ENCODE results near the gene S100A11.

S100A11 gene

GRCh38 chr1:151993084-151993733 lies 43.6 kb downstream of the S100A11 start:
- TF ChIP-seq RAD21 (IDR thresholded peaks at IDR 0.05; ENCODE audit: low read depth) (no peak; the same call in 1 of the 2 replicates), TAF1 (IDR thresholded peaks at IDR 0.05; ENCODE audit: low read depth) (no peak), ZBTB7A (IDR thresholded peaks at IDR 0.05; ENCODE audit: low read depth) (no peak; the same call in none of the 2 replicates), CREB1 (IDR thresholded peaks at IDR 0.05; ENCODE audit: low read depth) (no peak), EP300 (IDR thresholded peaks at IDR 0.05; ENCODE audit: borderline replicate concordance) (no peak), TCF12 (IDR thresholded peaks at IDR 0.05; ENCODE audit: low read depth) (no peak), TEAD4 (IDR thresholded peaks at IDR 0.05) (no peak), CEBPB (IDR thresholded peaks at IDR 0.05) (no peak)

DNA sequence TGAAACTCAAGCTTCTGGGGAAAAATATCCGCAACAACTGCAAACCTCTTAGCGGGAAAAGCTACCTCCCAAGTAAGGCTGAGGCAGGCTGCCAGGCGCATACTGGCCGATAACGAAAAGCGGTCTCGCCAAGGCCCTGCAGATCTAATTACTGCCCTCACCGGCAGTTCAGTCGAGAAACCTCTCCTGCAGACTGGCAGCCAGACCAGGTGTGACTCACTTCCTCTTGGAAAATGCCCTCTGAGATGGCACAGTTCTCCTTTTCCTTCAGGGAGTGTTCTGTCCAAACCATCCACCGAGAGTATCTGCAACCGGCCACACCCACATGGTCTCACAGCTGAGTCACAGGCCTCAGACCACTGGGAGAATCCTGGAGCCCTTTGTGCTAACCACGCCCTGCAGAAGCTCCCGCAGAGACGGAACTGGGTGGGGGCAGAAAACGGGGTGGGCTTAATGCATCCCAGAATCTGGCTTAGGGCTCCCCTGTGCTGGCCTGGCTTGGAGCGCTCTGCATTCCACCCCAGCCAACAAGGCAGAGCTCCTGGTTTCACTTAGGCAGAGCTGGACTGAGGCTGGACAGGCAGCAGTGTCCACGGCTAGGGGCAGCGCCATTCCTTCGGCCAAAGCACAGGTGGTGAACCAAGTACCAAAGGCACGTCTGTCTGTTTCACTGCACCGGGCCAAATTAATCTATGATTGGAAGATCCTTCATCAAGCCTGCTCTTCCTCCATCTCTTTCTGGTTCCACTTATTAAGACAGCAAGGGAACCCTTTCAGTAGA lies 44.3 kb downstream of the S100A11 start:
- TF ChIP-seq ZBTB7A (IDR thresholded peaks at IDR 0.05; ENCODE audit: low read depth): peak; percentile 63; the same call in 1 of the 2 replicates
- TF ChIP-seq NFIC (IDR thresholded peaks at IDR 0.05): peak; percentile 91
- no peak for TF ChIP-seq EGR1 (IDR thresholded peaks at IDR 0.05)
- TF ChIP-seq TAF1 (IDR thresholded peaks at IDR 0.05; ENCODE audit: low read depth): peak; percentile 60; the same call in 1 of the 2 replicates
- peak; percentile 94 for TF ChIP-seq TCF12 (IDR thresholded peaks at IDR 0.05; ENCODE audit: low read depth)
- TF ChIP-seq, protein P1, sequence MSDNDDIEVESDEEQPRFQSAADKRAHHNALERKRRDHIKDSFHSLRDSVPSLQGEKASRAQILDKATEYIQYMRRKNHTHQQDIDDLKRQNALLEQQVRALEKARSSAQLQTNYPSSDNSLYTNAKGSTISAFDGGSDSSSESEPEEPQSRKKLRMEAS (IDR thresholded peaks at IDR 0.05): peak; percentile 64
- no peak for TF ChIP-seq RAD21 (IDR thresholded peaks at IDR 0.05; ENCODE audit: low read depth)
- peak; percentile 82; the same call in 1 of the 2 replicates for TF ChIP-seq FOXM1 (IDR thresholded peaks at IDR 0.05; ENCODE audit: borderline replicate concordance, low read depth)
- TF ChIP-seq USF1 (IDR thresholded peaks at IDR 0.05): peak; percentile 54; the same call in 1 of the 2 replicates
- TF ChIP-seq EP300 (IDR thresholded peaks at IDR 0.05; ENCODE audit: borderline replicate concordance): peak; percentile 93
- TF ChIP-seq, protein P2, sequence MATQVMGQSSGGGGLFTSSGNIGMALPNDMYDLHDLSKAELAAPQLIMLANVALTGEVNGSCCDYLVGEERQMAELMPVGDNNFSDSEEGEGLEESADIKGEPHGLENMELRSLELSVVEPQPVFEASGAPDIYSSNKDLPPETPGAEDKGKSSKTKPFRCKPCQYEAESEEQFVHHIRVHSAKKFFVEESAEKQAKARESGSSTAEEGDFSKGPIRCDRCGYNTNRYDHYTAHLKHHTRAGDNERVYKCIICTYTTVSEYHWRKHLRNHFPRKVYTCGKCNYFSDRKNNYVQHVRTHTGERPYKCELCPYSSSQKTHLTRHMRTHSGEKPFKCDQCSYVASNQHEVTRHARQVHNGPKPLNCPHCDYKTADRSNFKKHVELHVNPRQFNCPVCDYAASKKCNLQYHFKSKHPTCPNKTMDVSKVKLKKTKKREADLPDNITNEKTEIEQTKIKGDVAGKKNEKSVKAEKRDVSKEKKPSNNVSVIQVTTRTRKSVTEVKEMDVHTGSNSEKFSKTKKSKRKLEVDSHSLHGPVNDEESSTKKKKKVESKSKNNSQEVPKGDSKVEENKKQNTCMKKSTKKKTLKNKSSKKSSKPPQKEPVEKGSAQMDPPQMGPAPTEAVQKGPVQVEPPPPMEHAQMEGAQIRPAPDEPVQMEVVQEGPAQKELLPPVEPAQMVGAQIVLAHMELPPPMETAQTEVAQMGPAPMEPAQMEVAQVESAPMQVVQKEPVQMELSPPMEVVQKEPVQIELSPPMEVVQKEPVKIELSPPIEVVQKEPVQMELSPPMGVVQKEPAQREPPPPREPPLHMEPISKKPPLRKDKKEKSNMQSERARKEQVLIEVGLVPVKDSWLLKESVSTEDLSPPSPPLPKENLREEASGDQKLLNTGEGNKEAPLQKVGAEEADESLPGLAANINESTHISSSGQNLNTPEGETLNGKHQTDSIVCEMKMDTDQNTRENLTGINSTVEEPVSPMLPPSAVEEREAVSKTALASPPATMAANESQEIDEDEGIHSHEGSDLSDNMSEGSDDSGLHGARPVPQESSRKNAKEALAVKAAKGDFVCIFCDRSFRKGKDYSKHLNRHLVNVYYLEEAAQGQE (IDR thresholded peaks at IDR 0.05; ENCODE audit: low read depth): no peak
- no peak; the same call in 1 of the 2 replicates for TF ChIP-seq CEBPB (IDR thresholded peaks at IDR 0.05)
- TF ChIP-seq YY1 (IDR thresholded peaks at IDR 0.05; ENCODE audit: low read depth): peak; percentile 51; the same call in 1 of the 2 replicates
- TF ChIP-seq TEAD4 (IDR thresholded peaks at IDR 0.05): peak; percentile 63

DNA sequence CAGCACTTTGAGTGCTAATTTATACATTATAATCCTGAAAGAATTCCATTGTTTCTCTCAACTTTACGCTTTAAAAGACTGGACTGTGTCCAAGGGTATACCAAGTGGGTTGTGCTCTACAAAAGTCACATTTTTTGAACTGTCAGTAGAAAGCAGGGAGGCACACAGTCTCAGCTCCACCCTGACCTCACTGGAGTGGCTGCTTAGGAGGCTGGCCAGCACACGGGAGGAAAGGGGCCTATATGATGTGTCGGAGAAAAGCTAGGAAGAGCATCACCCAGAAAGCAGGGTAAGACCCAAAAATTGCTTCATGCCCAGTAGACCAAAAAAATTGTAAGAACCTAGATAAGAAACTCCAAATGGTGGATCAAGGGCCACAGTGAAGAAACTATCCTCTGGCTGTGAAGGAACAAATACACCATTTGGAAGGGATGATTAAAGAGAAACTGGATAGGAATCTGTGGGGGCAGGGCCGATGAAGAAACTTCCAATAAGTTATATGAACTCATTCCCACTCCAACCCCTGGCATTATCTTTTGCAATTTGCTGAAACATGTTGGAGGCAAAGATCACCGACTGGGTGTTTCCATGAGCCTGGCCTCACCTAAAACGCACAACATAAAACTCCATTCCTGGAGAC lies 45.0 kb downstream of the S100A11 start:
- TF ChIP-seq, protein P1 (IDR thresholded peaks at IDR 0.05): no peak
- TF ChIP-seq YY1 (IDR thresholded peaks at IDR 0.05; ENCODE audit: low read depth) (no peak), CREB1 (IDR thresholded peaks at IDR 0.05; ENCODE audit: low read depth) (no peak), NFIC (IDR thresholded peaks at IDR 0.05) (peak; percentile 68), FOXM1 (IDR thresholded peaks at IDR 0.05; ENCODE audit: borderline replicate concordance, low read depth) (0 out of 2 replicates have a peak, but pooled peaks have one; percentile 21), TEAD4 (IDR thresholded peaks at IDR 0.05) (0 out of 2 replicates have a peak, but pooled peaks have one; percentile 23), CEBPB (IDR thresholded peaks at IDR 0.05) (no peak), USF1 (IDR thresholded peaks at IDR 0.05) (no peak), ZBTB7A (IDR thresholded peaks at IDR 0.05; ENCODE audit: low read depth) (no peak), EGR1 (IDR thresholded peaks at IDR 0.05) (no peak), RAD21 (IDR thresholded peaks at IDR 0.05; ENCODE audit: low read depth) (no peak), EP300 (IDR thresholded peaks at IDR 0.05; ENCODE audit: borderline replicate concordance) (peak; percentile 44; the same call in 1 of the 2 replicates)
- TF ChIP-seq, protein P2 (IDR thresholded peaks at IDR 0.05; ENCODE audit: low read depth): no peak

GRCh38 chr1:151990856-151991198 lies 46.0 kb downstream of the S100A11 start:
- TF ChIP-seq EP300 (IDR thresholded peaks at IDR 0.05; ENCODE audit: borderline replicate concordance): peak; percentile 25; the same call in 1 of the 2 replicates
- TF ChIP-seq NFIC (IDR thresholded peaks at IDR 0.05): peak; percentile 82
- TF ChIP-seq, protein P1 (IDR thresholded peaks at IDR 0.05): 0 out of 2 replicates have a peak, but pooled peaks have one; percentile 14
- no peak for TF ChIP-seq YY1 (IDR thresholded peaks at IDR 0.05; ENCODE audit: low read depth)
